Panc1 (cell line): ENCODE results near the gene STXBP4. TPM values are rescaled to one million over a fixed set of nuclear protein-coding genes. Genes with fewer than 3 reads are reported as not detected.

ENCODE experiments used
- ATAC-seq: fragments of 200-7000 bp; cut with Tn5 transposase; 2 replicates; pipeline ENCODE4 v1.9.1; 2020; ENCODE audit warnings: mild to moderate bottlenecking, moderate library complexity
- BruUV-seq: library from RNA; stranded (reverse); fragments of 400-500 nt; replicated peaks from 2 replicates; lab custom pipeline; 2021; lab: Mats Ljungman, UMichigan
- CTCF ChIA-PET: fragments of 300-600 bp; sonication (Branson Sonifier 250); formaldehyde crosslinking; loops from one replicate; lab custom pipeline; 2022; ENCODE audit warnings: antibody characterized with exemption; lab: Charles Lee
- POLR2A ChIA-PET: fragments of 300-600 bp; sonication (Branson Sonifier 250); formaldehyde crosslinking; loops from one replicate; lab custom pipeline; 2022; ENCODE audit warnings: antibody characterized with exemption; lab: Charles Lee
- DNase-seq: peaks from one replicate; pipeline ENCODE4 v3.0.0-alpha.2; 2010; ENCODE audit warnings: low read depth, low spot score
- H3K27ac ChIP-seq: 2 replicates; pipeline ENCODE4 v1.5.1; 2011; ENCODE audit warnings: mild to moderate bottlenecking, low read length, inconsistent platforms
- H3K27me3 ChIP-seq: fragments of 200-500 bp; sonication (Bioruptor generic); 2 replicates; pipeline ENCODE4 v1.6.0; 2014; ENCODE audit warnings: low read length, inconsistent platforms; ENCODE audit not compliant: control insufficient read depth, insufficient read depth
- H3K36me3 ChIP-seq: fragments of 200-500 bp; sonication (Bioruptor generic); 2 replicates; pipeline ENCODE4 v1.5.1; 2014; ENCODE audit warnings: inconsistent platforms, mild to moderate bottlenecking, low read length, moderate library complexity; ENCODE audit not compliant: control insufficient read depth, insufficient read depth
- H3K4me1 ChIP-seq: 2 replicates; pipeline ENCODE4 v1.5.1; 2011; ENCODE audit warnings: inconsistent platforms, mild to moderate bottlenecking, low read length, moderate library complexity; ENCODE audit not compliant: control insufficient read depth, insufficient read depth
- H3K4me3 ChIP-seq, 2 experiments: 2 replicates each; pipeline ENCODE4 v1.5.1; 2011 to 2012; ENCODE audit warnings: low read depth in 2 of 2, low read length in 2 of 2, mild to moderate bottlenecking in 2 of 2, inconsistent platforms in 1 of 2, moderate library complexity in 1 of 2
- H3K9me3 ChIP-seq: fragments of 200-500 bp; sonication (Bioruptor generic); 2 replicates; pipeline ENCODE4 v1.5.1; 2014; ENCODE audit warnings: low read depth, mild to moderate bottlenecking, inconsistent platforms, low read length, moderate library complexity; ENCODE audit not compliant: control insufficient read depth, insufficient read depth
- CTCF ChIP-seq: fragments of 450-650 bp; IDR thresholded peaks from 2 replicates; pipeline ENCODE4 v1.5.1; 2017; ENCODE audit warnings: mild to moderate bottlenecking
- POLR2AphosphoS5 ChIP-seq: IDR thresholded peaks from 2 replicates; pipeline ENCODE4 v1.6.1; 2012; ENCODE audit warnings: mild to moderate bottlenecking, low read depth, low read length, moderate library complexity
- SIN3A ChIP-seq: IDR thresholded peaks from 2 replicates; pipeline ENCODE4 v1.6.1; 2012; ENCODE audit warnings: low read depth, mild to moderate bottlenecking, low read length, moderate library complexity, borderline replicate concordance; ENCODE audit not compliant: insufficient read depth
- TCF7L2 ChIP-seq: IDR thresholded peaks from 2 replicates; pipeline ENCODE4 v1.6.1; 2011; ENCODE audit warnings: mild to moderate bottlenecking, low read depth, low read length, inconsistent platforms
- in situ Hi-C: cut with HindIII; loops from 2 replicates; pipeline ENCODE4 v1.10.0; 2016; ENCODE audit warnings: low sequenced_read_pairs, low pct_unique_long_range_greater_than_20kb
- intact Hi-C: fragments of 100-400 bp; cut with micrococcal nuclease; formaldehyde crosslinking; loops from one replicate; pipeline ENCODE4 v1.10.0; 2022; ENCODE audit not compliant: unreplicated experiment
- total RNA-seq: library from RNA; stranded (reverse); gene quantifications from one replicate; pipeline ENCODE4 v1.2.1, GENCODE V29; 2021; ENCODE audit not compliant: unreplicated experiment
- TF ChIP-seq, protein P1 (sequence below), 2 experiments: IDR thresholded peaks; 2 replicates each; pipeline ENCODE4 v1.6.1; 2011 to 2012; ENCODE audit warnings: low read depth in 2 of 2, control low read depth in 1 of 2, low read length in 1 of 2, mild to moderate bottlenecking in 1 of 2, moderate library complexity in 1 of 2; ENCODE audit not compliant: insufficient read depth in 1 of 2

The STXBP4 gene
- total RNA-seq, 1 experiment from 2014 or later = 12.8 TPM

GRCh38 chr17:55062921-55063320 lies 94.4 kb downstream of the STXBP4 start:
- no peaks in the 10 kb centered on the region for H3K27me3 ChIP-seq
- intact Hi-C loops = no loop called here
- BruUV-seq = no TSS peak
- ATAC-seq (no peak), DNase-seq (no peak)
- POLR2A ChIA-PET = no interaction called here
- no peak overlapping the region for H3K27ac ChIP-seq
- no peaks in the 10 kb centered on the region for H3K4me1 ChIP-seq
- in situ Hi-C loops = no loop called here
- no peak overlapping the region for H3K4me3 ChIP-seq
- no peaks in the 10 kb centered on the region for H3K36me3 ChIP-seq
- no peak for TF ChIP-seq SIN3A
- no peak for TF ChIP-seq CTCF
- no peak for TF ChIP-seq TCF7L2
- no peak for TF ChIP-seq POLR2AphosphoS5
- TF ChIP-seq, protein P1, sequence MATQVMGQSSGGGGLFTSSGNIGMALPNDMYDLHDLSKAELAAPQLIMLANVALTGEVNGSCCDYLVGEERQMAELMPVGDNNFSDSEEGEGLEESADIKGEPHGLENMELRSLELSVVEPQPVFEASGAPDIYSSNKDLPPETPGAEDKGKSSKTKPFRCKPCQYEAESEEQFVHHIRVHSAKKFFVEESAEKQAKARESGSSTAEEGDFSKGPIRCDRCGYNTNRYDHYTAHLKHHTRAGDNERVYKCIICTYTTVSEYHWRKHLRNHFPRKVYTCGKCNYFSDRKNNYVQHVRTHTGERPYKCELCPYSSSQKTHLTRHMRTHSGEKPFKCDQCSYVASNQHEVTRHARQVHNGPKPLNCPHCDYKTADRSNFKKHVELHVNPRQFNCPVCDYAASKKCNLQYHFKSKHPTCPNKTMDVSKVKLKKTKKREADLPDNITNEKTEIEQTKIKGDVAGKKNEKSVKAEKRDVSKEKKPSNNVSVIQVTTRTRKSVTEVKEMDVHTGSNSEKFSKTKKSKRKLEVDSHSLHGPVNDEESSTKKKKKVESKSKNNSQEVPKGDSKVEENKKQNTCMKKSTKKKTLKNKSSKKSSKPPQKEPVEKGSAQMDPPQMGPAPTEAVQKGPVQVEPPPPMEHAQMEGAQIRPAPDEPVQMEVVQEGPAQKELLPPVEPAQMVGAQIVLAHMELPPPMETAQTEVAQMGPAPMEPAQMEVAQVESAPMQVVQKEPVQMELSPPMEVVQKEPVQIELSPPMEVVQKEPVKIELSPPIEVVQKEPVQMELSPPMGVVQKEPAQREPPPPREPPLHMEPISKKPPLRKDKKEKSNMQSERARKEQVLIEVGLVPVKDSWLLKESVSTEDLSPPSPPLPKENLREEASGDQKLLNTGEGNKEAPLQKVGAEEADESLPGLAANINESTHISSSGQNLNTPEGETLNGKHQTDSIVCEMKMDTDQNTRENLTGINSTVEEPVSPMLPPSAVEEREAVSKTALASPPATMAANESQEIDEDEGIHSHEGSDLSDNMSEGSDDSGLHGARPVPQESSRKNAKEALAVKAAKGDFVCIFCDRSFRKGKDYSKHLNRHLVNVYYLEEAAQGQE (IDR thresholded peaks at IDR 0.05; ENCODE audit: insufficient read depth in 1 of 2, low read depth in 2 of 2, low read length in 1 of 2) = no peak
- CTCF ChIA-PET = no interaction called here
- no peaks in the 10 kb centered on the region for H3K9me3 ChIP-seq

DNA sequence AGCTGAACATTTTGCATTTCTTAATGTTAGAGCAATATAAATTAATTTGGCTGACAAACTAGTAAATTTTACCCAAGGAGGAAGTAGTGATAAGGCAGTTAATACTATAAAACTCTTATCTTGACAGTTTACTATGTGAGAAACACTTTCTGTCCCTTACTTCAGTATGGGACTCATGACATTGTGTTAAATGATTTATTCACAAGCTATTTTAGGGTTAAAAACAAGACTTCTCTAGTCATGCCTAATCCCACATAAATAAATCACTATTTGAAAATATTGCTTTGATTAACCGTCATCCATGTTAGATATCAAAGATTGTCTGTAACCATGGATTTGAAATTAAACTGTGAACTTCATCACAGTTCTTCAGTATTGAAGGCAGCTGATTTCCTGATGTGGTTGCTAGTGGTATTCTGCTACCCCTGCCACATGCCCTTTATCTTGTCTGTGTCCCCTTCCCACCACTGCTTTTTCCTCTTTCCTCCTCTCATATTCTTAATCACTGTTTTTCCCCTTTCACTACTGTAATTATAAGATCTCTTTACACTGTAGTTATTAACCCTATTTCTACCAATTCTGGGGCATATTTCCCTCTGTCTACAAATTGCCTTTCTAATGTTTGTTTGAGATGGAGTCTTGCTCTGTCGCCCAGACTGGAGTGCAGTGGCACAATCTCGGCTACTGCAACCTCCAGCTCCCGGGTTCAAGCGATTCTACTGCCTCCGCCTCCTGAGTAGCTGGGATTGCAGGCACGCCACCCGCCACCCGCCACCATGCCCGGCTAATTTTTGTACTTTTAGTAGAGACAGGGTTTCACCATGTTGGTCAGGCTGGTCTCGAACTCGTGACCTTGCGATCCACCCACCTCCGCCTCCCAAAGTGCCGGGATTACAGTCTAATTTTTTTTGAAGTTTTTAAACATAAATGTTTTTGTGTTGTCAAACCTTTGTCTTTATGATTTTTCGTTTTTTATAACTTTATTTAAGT lies 95.6 kb downstream of the STXBP4 start:
- H3K27me3 ChIP-seq = no peaks in the 10 kb centered on the region
- POLR2A ChIA-PET = no interaction called here
- no peak overlapping the region for H3K27ac ChIP-seq
- CTCF ChIA-PET = no interaction called here
- DNase-seq = no peak
- intact Hi-C loops (no loop called here), in situ Hi-C loops (no loop called here)
- no peaks in the 10 kb centered on the region for H3K9me3 ChIP-seq
- TF ChIP-seq SIN3A = no peak
- TF ChIP-seq POLR2AphosphoS5 = no peak
- TF ChIP-seq, protein P1 (IDR thresholded peaks at IDR 0.05; ENCODE audit: insufficient read depth in 1 of 2, low read depth in 2 of 2, low read length in 1 of 2) = no peak
- no peak for TF ChIP-seq CTCF
- no peaks in the 10 kb centered on the region for H3K4me1 ChIP-seq
- no peak for ATAC-seq
- H3K4me3 ChIP-seq = no peak overlapping the region
- no peaks in the 10 kb centered on the region for H3K36me3 ChIP-seq
- BruUV-seq = no TSS peak
